HG03439 (cell line): ENCODE measurements around the gene RPS16.

Source experiments
- ATAC-seq: cut with Tn5 transposase; IDR thresholded peaks from one replicate; pipeline ENCODE4 v1.9.1; 2021; ENCODE audit warnings: mild to moderate bottlenecking, moderate library complexity; ENCODE audit not compliant: unreplicated experiment

Gene RPS16

GRCh38 chr19:39408392-39409207 is 27.1 kb downstream of the RPS16 start:
- ATAC-seq = no peak

- ATAC-seq = no peak
Measured at GRCh38 chr19:39407660-39408391, 27.9 kb downstream of the RPS16 start.

GRCh38 chr19:39407410-39407659 is 28.4 kb downstream of the RPS16 start:
- ATAC-seq = no peak

- ATAC-seq = peak; percentile 17
Measured at GRCh38 chr19:39406656-39407409, 28.9 kb downstream of the RPS16 start, which contains the start of gene ZFP36. Gene ZFP36, plus strand, starts transcription at chr19:39406847. Its CDS starts 58 bp downstream, at chr19:39406905.

- ATAC-seq = no peak
Measured at GRCh38 chr19:39405958-39406655, 29.6 kb downstream of the RPS16 start.

- ATAC-seq = no peak
Measured at GRCh38 chr19:39405261-39405957, 30.3 kb downstream of the RPS16 start.

- peak; percentile 29 for ATAC-seq
Measured at GRCh38 chr19:39403331-39404312, 32.1 kb downstream of the RPS16 start.

GRCh38 chr19:39402346-39403300 is 33.1 kb downstream of the RPS16 start:
- ATAC-seq = no peak

GRCh38 chr19:39401549-39402345 is 34.0 kb downstream of the RPS16 start:
- ATAC-seq = no peak

- ATAC-seq = no peak
Measured at GRCh38 chr19:39401070-39401548, 34.6 kb downstream of the RPS16 start.

GRCh38 chr19:39400061-39400460 is 35.7 kb downstream of the RPS16 start:
- ATAC-seq = no peak

GRCh38 chr19:39399668-39400050 is 36.1 kb downstream of the RPS16 start:
- ATAC-seq = no peak

- no peak for ATAC-seq
Measured at GRCh38 chr19:39398297-39398864, 37.4 kb downstream of the RPS16 start.

- ATAC-seq = no peak
Measured at GRCh38 chr19:39397360-39398296, 38.1 kb downstream of the RPS16 start.

GRCh38 chr19:39390751-39391437 is 44.9 kb downstream of the RPS16 start, which contains the start of the genes MED29 and PAF1:
Gene MED29, plus strand, starts transcription at chr19:39391378. Its CDS starts 45 bp downstream, at chr19:39391423.
Gene PAF1, minus strand, starts transcription at chr19:39391106. Its CDS starts 242 bp downstream, at chr19:39390864.
- ATAC-seq = peak; percentile 91
